GM12878 (cell line): ENCODE measurements around the gene PREX1. TPM values are rescaled to one million over a fixed set of nuclear protein-coding genes. Genes with fewer than 3 reads are reported as not detected.

Source experiments
- ATAC-seq: fragments of 200-7000 bp; cut with Tn5 transposase; 3 replicates; pipeline ENCODE4 v1.9.1; 2020; ENCODE audit warnings: mild to moderate bottlenecking, moderate library complexity
- BruUV-seq: library from RNA; stranded (reverse); fragments of 400-500 nt; replicated peaks from 2 replicates; lab custom pipeline; 2021; lab: Mats Ljungman, UMichigan
- CTCF ChIA-PET: fragments of 300-600 bp; sonication (Branson Sonifier 250); formaldehyde crosslinking; extraction: SDS; loops from one replicate; lab custom pipeline; 2021; ENCODE audit warnings: inconsistent platforms; lab: Yijun Ruan, JAX
- POLR2A ChIA-PET: fragments of 350-600 bp; formaldehyde crosslinking; extraction: SDS; loops from one replicate; lab custom pipeline; 2021; ENCODE audit warnings: inconsistent platforms; lab: Charles Lee
- RAD21 ChIA-PET: fragments of 300-600 bp; sonication (Branson Sonifier 250); formaldehyde crosslinking; loops from one replicate; lab custom pipeline; 2023; ENCODE audit warnings: antibody characterized with exemption; ENCODE audit not compliant: unreplicated experiment; lab: Charles Lee
- SMC1A ChIA-PET: fragments of 300-600 bp; sonication (Branson Sonifier 250); formaldehyde crosslinking; loops from one replicate; lab custom pipeline; 2023; ENCODE audit not compliant: unreplicated experiment, uncharacterized antibody; lab: Charles Lee
- DNase-seq: peaks from one replicate; pipeline ENCODE4 v3.0.0-alpha.2; 2011; ENCODE audit warnings: low read depth, low spot score
- FAIRE-seq: peaks from 3 replicates; lab custom pipeline; 2011; peaks lifted over from hg19 to GRCh38; lab: Jason Lieb, UNC
- H2AFZ ChIP-seq: 2 replicates; pipeline ENCODE4 v1.6.0; 2011; ENCODE audit warnings: low read depth, low read length, control low read depth; ENCODE audit not compliant: control insufficient read depth
- H3K27ac ChIP-seq: 2 replicates; pipeline ENCODE4 v1.5.1; 2011; ENCODE audit warnings: control low read depth; ENCODE audit not compliant: control insufficient read depth, insufficient read depth
- H3K27me3 ChIP-seq, 2 experiments: replicated peaks in 1 of 2; 2 replicates each; pipeline versions ENCODE4 v1.6.0 to v1.6.1; 2011; ENCODE audit warnings: low read length in 1 of 2; ENCODE audit not compliant: control insufficient read depth in 2 of 2, insufficient read depth in 2 of 2
- H3K36me3 ChIP-seq, 2 experiments: 2 replicates each; pipeline ENCODE4 v1.5.1; 2011; ENCODE audit warnings: low read length in 1 of 2; ENCODE audit not compliant: control insufficient read depth in 2 of 2, insufficient read depth in 2 of 2
- H3K4me1 ChIP-seq: 2 replicates; pipeline ENCODE4 v1.6.1; 2011; ENCODE audit warnings: mild to moderate bottlenecking, low read length, moderate library complexity, mixed read lengths; ENCODE audit not compliant: control insufficient read depth, insufficient read depth
- H3K4me2 ChIP-seq: 2 replicates; pipeline ENCODE4 v1.6.0; 2011; ENCODE audit warnings: control low read depth; ENCODE audit not compliant: control insufficient read depth, insufficient read depth
- H3K4me3 ChIP-seq: fragments of 200-600 bp; sonication (generic); 2 replicates; pipeline ENCODE4 v1.5.1; 2016
- H3K79me2 ChIP-seq: 2 replicates; pipeline ENCODE4 v1.6.0; 2011; ENCODE audit warnings: low read length; ENCODE audit not compliant: control insufficient read depth, insufficient read depth
- H3K9ac ChIP-seq: 2 replicates; pipeline ENCODE4 v1.8.0; 2011; ENCODE audit warnings: low read length, control low read depth, mixed read lengths; ENCODE audit not compliant: control insufficient read depth, insufficient read depth
- H3K9me3 ChIP-seq: replicated peaks from 3 replicates; pipeline ENCODE4 v1.5.1; 2011; ENCODE audit warnings: mild to moderate bottlenecking, low read length; ENCODE audit not compliant: control insufficient read depth, insufficient read depth
- H4K20me1 ChIP-seq: 2 replicates; pipeline ENCODE4 v1.6.0; 2011; ENCODE audit not compliant: control insufficient read depth, insufficient read depth
- POU2F2 ChIP-seq: IDR thresholded peaks from 3 replicates; pipeline ENCODE4 v1.6.1; 2011; ENCODE audit warnings: low read depth, mild to moderate bottlenecking, low read length, borderline replicate concordance
- SMAD5 ChIP-seq: IDR thresholded peaks from 2 replicates; pipeline ENCODE4 v1.6.1; 2016; ENCODE audit warnings: antibody characterized with exemption, low read depth
- TBL1XR1 ChIP-seq: IDR thresholded peaks from 2 replicates; pipeline ENCODE4 v1.6.1; 2012; ENCODE audit warnings: low read depth, low read length, improper control_type of control experiment
- WGBS: methylation state at CpG from one replicate; pipeline ENCODE4 v1.1.6; 2016; ENCODE audit warnings: low lambda C conversion rate; ENCODE audit not compliant: insufficient replicate concordance, insufficient coverage; ENCODE audit errors: missing lambda C conversion rate; 5-methylcytosine and 5-hydroxymethylcytosine counted together
- in situ Hi-C: fragments of 300-500 bp; cut with MboI; formaldehyde crosslinking; loops from 9 replicates; pipeline ENCODE4 v1.14.3; 2018; ENCODE audit warnings: mixed read lengths
- intact Hi-C: fragments of 100-400 bp; cut with micrococcal nuclease; formaldehyde crosslinking; loops from one replicate; pipeline ENCODE4 v1.14.2; 2022; ENCODE audit not compliant: unreplicated experiment
- polyA plus RNA-seq, 11 experiments: library from polyadenylated mRNA; depleted of rRNA in 4 of 11; unstranded in 6 of 11; stranded (reverse) in 5 of 11; fragments of >200 nt; fragmentation: Nextera tagmentation in 4 of 11; fragmentation: Illumina TruSeq in 1 of 11; extraction: Ambion mirVana in 4 of 11; extraction: Trizol in 1 of 11; gene quantifications; 1 replicate in 1 of 11; 2 replicates in 10 of 11; pipeline versions ENCODE4 v1.2.1 to v1.2.3, GENCODE V29; 2011 to 2016; ENCODE audit warnings: inconsistent platforms in 2 of 11, missing spikeins in 2 of 11, low read depth in 1 of 11
- total RNA-seq, 4 experiments: library from RNA; depleted of rRNA in 3 of 4; stranded (reverse); fragments of >200 nt in 3 of 4; fragmentation: Illumina TruSeq in 1 of 4; extraction: Trizol in 1 of 4; gene quantifications; 2 replicates each; pipeline versions ENCODE4 v1.2.1 to v1.2.3, GENCODE V29; 2013 to 2021
- TF ChIP-seq, protein P1 (sequence below): IDR thresholded peaks from 2 replicates; pipeline ENCODE4 v1.6.1; 2011; ENCODE audit warnings: low read depth, low read length, improper control_type of control experiment, borderline replicate concordance

Gene PREX1
- total and polyA plus RNA-seq, 10 of the 15 experiments (the other 5 are each of a cell fraction or from before 2014, with no cell fraction given): 2.6 to 114 (median 38.9) TPM

DNA sequence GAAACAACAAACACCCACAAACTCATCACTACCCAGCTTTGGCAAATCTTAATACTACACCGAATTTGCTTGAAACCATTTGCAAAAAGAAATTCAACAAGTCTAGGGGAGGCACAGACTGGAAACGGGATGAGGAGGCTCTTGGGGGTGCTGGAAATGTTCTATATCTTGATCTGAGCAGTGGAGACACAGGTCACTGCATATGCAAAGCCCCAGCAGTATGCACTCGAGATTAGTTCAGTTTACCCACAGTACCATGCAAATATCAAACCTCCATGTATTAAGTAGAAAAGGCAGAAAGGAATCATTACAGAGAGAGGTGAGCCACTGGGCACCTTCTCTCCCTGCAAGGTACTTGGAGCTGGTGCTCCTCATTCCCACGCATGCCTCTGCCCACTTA lies 75.9 kb downstream of the PREX1 start:
- no peaks in the 10 kb centered on the region for H3K27me3 ChIP-seq
- RAD21 ChIA-PET: interaction anchor here (1.3 to 1.4 kb wide), 2 partner anchors 12 to 42 kb away, joined by 3 read pairs; no protein-coding TSS in a partner anchor
- ATAC-seq (peak; percentile 57), FAIRE-seq (no peak), DNase-seq (no peak)
- H2AFZ ChIP-seq: no peak overlapping the region
- H3K4me2 ChIP-seq: peak overlapping the region; percentile 23
- in situ Hi-C loops (no loop called here), intact Hi-C loops (no loop called here)
- peaks cover 83% of the 10 kb centered on the region for H3K79me2 ChIP-seq
- CTCF ChIA-PET: interaction anchor here (1.1 kb wide), 1 partner anchor 11 kb away, joined by 3 read pairs; no protein-coding TSS in a partner anchor
- SMC1A ChIA-PET: interaction anchor here (1.0 to 1.6 kb wide), 8 partner anchors 9 to 153 kb away, joined by 3 to 7 read pairs (median 4); no protein-coding TSS in a partner anchor
- POLR2A ChIA-PET: interaction anchor here (1.7 kb wide), 1 partner anchor 11 kb away, joined by 5 read pairs; no protein-coding TSS in a partner anchor
- WGBS: 11% methylated on average over 4 of the region's 4 CpGs
- H3K4me1 ChIP-seq: peaks cover 46% of the 10 kb centered on the region
- peaks cover 3 to 23% of the 10 kb centered on the region in 2 experiments; a peak in 2 of 4 replicates for H3K36me3 ChIP-seq
- peaks cover 12% of the 10 kb centered on the region for H3K9me3 ChIP-seq
- H4K20me1 ChIP-seq: no peaks in the 10 kb centered on the region
- no TSS peak for BruUV-seq
- peak overlapping the region; percentile 74 for H3K27ac ChIP-seq
- TF ChIP-seq SMAD5 (no peak), TBL1XR1 (no peak), POU2F2 (peak; percentile 72; the same call in 2 of the 3 replicates)
- TF ChIP-seq, protein P1, sequence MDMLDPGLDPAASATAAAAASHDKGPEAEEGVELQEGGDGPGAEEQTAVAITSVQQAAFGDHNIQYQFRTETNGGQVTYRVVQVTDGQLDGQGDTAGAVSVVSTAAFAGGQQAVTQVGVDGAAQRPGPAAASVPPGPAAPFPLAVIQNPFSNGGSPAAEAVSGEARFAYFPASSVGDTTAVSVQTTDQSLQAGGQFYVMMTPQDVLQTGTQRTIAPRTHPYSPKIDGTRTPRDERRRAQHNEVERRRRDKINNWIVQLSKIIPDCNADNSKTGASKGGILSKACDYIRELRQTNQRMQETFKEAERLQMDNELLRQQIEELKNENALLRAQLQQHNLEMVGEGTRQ: no peak
- no peak overlapping the region for H3K4me3 ChIP-seq
- H3K9ac ChIP-seq: no peak overlapping the region
